Activated naive CD4-positive, alpha-beta T cell treated with anti-CD3 and anti-CD28 coated beads, Interleukin-2, amount 50 U/mL, for 24 hours (primary cell): ENCODE measurements around the gene C1orf74.
"Not testable (repeated sequence)": the region's sequence is repeated elsewhere in the genome, so short reads cannot be mapped to it uniquely, and the experiment has no call there.

Experiments
- H3K27ac Mint-ChIP-seq: one replicate; pipeline ENCODE4 v1.8.0; 2021; ENCODE audit warnings: mild to moderate bottlenecking, mixed read lengths
- H3K27me3 Mint-ChIP-seq: one replicate; pipeline ENCODE4 v1.8.0; 2021; ENCODE audit warnings: mixed read lengths
- H3K36me3 Mint-ChIP-seq: one replicate; pipeline ENCODE4 v1.8.0; 2021; ENCODE audit warnings: mixed read lengths
- H3K4me1 Mint-ChIP-seq: one replicate; pipeline ENCODE4 v1.8.0; 2021; ENCODE audit warnings: mixed read lengths
- H3K4me3 Mint-ChIP-seq: one replicate; pipeline ENCODE4 v1.8.0; 2021; ENCODE audit warnings: mild to moderate bottlenecking, mixed read lengths
- H3K9me3 Mint-ChIP-seq: one replicate; pipeline ENCODE4 v1.8.0; 2021; ENCODE audit warnings: mixed read lengths

The C1orf74 gene

GRCh38 chr1:209813902-209814301 lies 29.5 kb upstream of the C1orf74 start:
- H3K9me3 Mint-ChIP-seq = no peaks in the 10 kb centered on the region
- H3K27ac Mint-ChIP-seq = no peak overlapping the region
- no peak overlapping the region for H3K4me3 Mint-ChIP-seq
- H3K36me3 Mint-ChIP-seq = no peaks in the 10 kb centered on the region
- H3K4me1 Mint-ChIP-seq = peaks cover 16% of the 10 kb centered on the region
- H3K27me3 Mint-ChIP-seq = peaks cover 1% of the 10 kb centered on the region

- H3K27ac Mint-ChIP-seq = no peak overlapping the region
- H3K4me3 Mint-ChIP-seq = no peak overlapping the region
- no peaks in the 10 kb centered on the region for H3K27me3 Mint-ChIP-seq
- H3K4me1 Mint-ChIP-seq = peaks cover 17% of the 10 kb centered on the region
- H3K9me3 Mint-ChIP-seq = no peaks in the 10 kb centered on the region
- no peaks in the 10 kb centered on the region for H3K36me3 Mint-ChIP-seq
Measured at GRCh38 chr1:209810783-209811182, 26.4 kb upstream of the C1orf74 start.

- no peaks in the 10 kb centered on the region for H3K9me3 Mint-ChIP-seq
- H3K27ac Mint-ChIP-seq = no peak overlapping the region
- peaks cover 7% of the 10 kb centered on the region for H3K4me1 Mint-ChIP-seq
- no peak overlapping the region for H3K4me3 Mint-ChIP-seq
- no peaks in the 10 kb centered on the region for H3K27me3 Mint-ChIP-seq
- no peaks in the 10 kb centered on the region for H3K36me3 Mint-ChIP-seq
Measured at GRCh38 chr1:209809611-209810010, 25.3 kb upstream of the C1orf74 start.

- H3K9me3 Mint-ChIP-seq = no peaks in the 10 kb centered on the region
- peaks cover 7% of the 10 kb centered on the region for H3K4me1 Mint-ChIP-seq
- H3K36me3 Mint-ChIP-seq = no peaks in the 10 kb centered on the region
- H3K4me3 Mint-ChIP-seq = no peak overlapping the region
- H3K27ac Mint-ChIP-seq = no peak overlapping the region
- no peaks in the 10 kb centered on the region for H3K27me3 Mint-ChIP-seq
Measured at GRCh38 chr1:209808059-209808581, 23.8 kb upstream of the C1orf74 start.

- no peaks in the 10 kb centered on the region for H3K36me3 Mint-ChIP-seq
- peaks cover 7% of the 10 kb centered on the region for H3K4me1 Mint-ChIP-seq
- H3K4me3 Mint-ChIP-seq = no peak overlapping the region
- no peak overlapping the region for H3K27ac Mint-ChIP-seq
- no peaks in the 10 kb centered on the region for H3K9me3 Mint-ChIP-seq
- no peaks in the 10 kb centered on the region for H3K27me3 Mint-ChIP-seq
Measured at GRCh38 chr1:209807509-209807908, 23.1 kb upstream of the C1orf74 start.

GRCh38 chr1:209805875-209806760 lies 21.8 kb upstream of the C1orf74 start, which contains the start of gene IRF6:
TSS of gene IRF6 (minus strand) at chr1:209806142. CDS start at chr1:209801413, 4,729 bp downstream.
- Mint-ChIP-seq H3K4me3 (peak within 1 kb of the TSS; percentile 85), H3K27ac (peak within 1 kb of the TSS; percentile 79), H3K4me1 (peaks cover 7% of the 10 kb centered on the region), H3K36me3 (no peaks in the 10 kb centered on the region), H3K27me3 (no peaks in the 10 kb centered on the region), H3K9me3 (no peaks in the 10 kb centered on the region)

- H3K4me3 Mint-ChIP-seq = peak overlapping the region; percentile 85
- peaks cover 7% of the 10 kb centered on the region for H3K4me1 Mint-ChIP-seq
- no peaks in the 10 kb centered on the region for H3K27me3 Mint-ChIP-seq
- no peak overlapping the region for H3K27ac Mint-ChIP-seq
- no peaks in the 10 kb centered on the region for H3K36me3 Mint-ChIP-seq
- H3K9me3 Mint-ChIP-seq = no peaks in the 10 kb centered on the region
Measured at GRCh38 chr1:209805341-209805781, 21.0 kb upstream of the C1orf74 start.

GRCh38 chr1:209803568-209803967 lies 19.2 kb upstream of the C1orf74 start:
- Mint-ChIP-seq H3K9me3 (no peaks in the 10 kb centered on the region), H3K27ac (no peak overlapping the region), H3K4me1 (peaks cover 7% of the 10 kb centered on the region), H3K4me3 (no peak overlapping the region), H3K27me3 (no peaks in the 10 kb centered on the region), H3K36me3 (no peaks in the 10 kb centered on the region)

GRCh38 chr1:209802780-209803152 lies 18.4 kb upstream of the C1orf74 start:
- H3K36me3 Mint-ChIP-seq = no peaks in the 10 kb centered on the region
- no peaks in the 10 kb centered on the region for H3K9me3 Mint-ChIP-seq
- H3K4me3 Mint-ChIP-seq = no peak overlapping the region
- H3K27me3 Mint-ChIP-seq = no peaks in the 10 kb centered on the region
- peaks cover 7% of the 10 kb centered on the region for H3K4me1 Mint-ChIP-seq
- H3K27ac Mint-ChIP-seq = no peak overlapping the region

- H3K9me3 Mint-ChIP-seq = no peaks in the 10 kb centered on the region
- H3K4me1 Mint-ChIP-seq = peaks cover 7% of the 10 kb centered on the region
- H3K27me3 Mint-ChIP-seq = no peaks in the 10 kb centered on the region
- no peak overlapping the region for H3K27ac Mint-ChIP-seq
- no peak overlapping the region for H3K4me3 Mint-ChIP-seq
- H3K36me3 Mint-ChIP-seq = no peaks in the 10 kb centered on the region
Measured at GRCh38 chr1:209802117-209802779, 17.9 kb upstream of the C1orf74 start.

- H3K9me3 Mint-ChIP-seq = no peaks in the 10 kb centered on the region
Measured at GRCh38 chr1:209800984-209801834, 16.9 kb upstream of the C1orf74 start.

GRCh38 chr1:209797978-209798639 lies 13.8 kb upstream of the C1orf74 start:
- H3K27me3 Mint-ChIP-seq = peaks cover 2% of the 10 kb centered on the region
- peaks cover 5% of the 10 kb centered on the region for H3K9me3 Mint-ChIP-seq
- no peaks in the 10 kb centered on the region for H3K4me1 Mint-ChIP-seq
- no peak overlapping the region for H3K4me3 Mint-ChIP-seq
- H3K36me3 Mint-ChIP-seq = peaks cover 3% of the 10 kb centered on the region
- H3K27ac Mint-ChIP-seq = no peak overlapping the region

More at GRCh38 chr1:209800984-209801834, 16.9 kb upstream of the C1orf74 start:
- Mint-ChIP-seq H3K27me3 (no peaks in the 10 kb centered on the region), H3K4me3 (no peak overlapping the region), H3K36me3 (no peaks in the 10 kb centered on the region), H3K4me1 (peaks cover 6% of the 10 kb centered on the region), H3K27ac (no peak overlapping the region)

GRCh38 chr1:209793711-209794110 lies 9.4 kb upstream of the C1orf74 start:
- not testable (repeated sequence) for H3K9me3 Mint-ChIP-seq, H3K27ac Mint-ChIP-seq, H3K4me1 Mint-ChIP-seq, H3K27me3 Mint-ChIP-seq, H3K36me3 Mint-ChIP-seq
- H3K4me3 Mint-ChIP-seq = peak overlapping the region; percentile 12

GRCh38 chr1:209791920-209792319 lies 7.6 kb upstream of the C1orf74 start:
- no peaks in the 10 kb centered on the region for H3K4me1 Mint-ChIP-seq
- H3K27ac Mint-ChIP-seq = no peak overlapping the region
- no peak overlapping the region for H3K4me3 Mint-ChIP-seq
- H3K9me3 Mint-ChIP-seq = peaks cover 5% of the 10 kb centered on the region
- peaks cover 6% of the 10 kb centered on the region for H3K27me3 Mint-ChIP-seq
- peaks cover 7% of the 10 kb centered on the region for H3K36me3 Mint-ChIP-seq
